Hematopoietic multipotent progenitor cell treated with erythropoietin and hydrocortisone succinate and interleukin-3 and kit ligand, for 17 days (in vitro differentiated cells): Measurements from ENCODE around the gene UBE2F.
"Not testable (repeated sequence)": the region's sequence is repeated elsewhere in the genome, so short reads cannot be mapped to it uniquely, and the experiment has no call there.

Experiments
- DNase-seq: peaks from one replicate; pipeline ENCODE4 v3.0.0-alpha.2; 2015; ENCODE audit warnings: low spot score

Gene UBE2F

GRCh38 chr2:237980087-237980486 is 13.3 kb downstream of the UBE2F start:
- DNase-seq, result no peak

GRCh38 chr2:237980751-237981150 is 13.9 kb downstream of the UBE2F start:
- no peak for DNase-seq

- not testable (repeated sequence) for DNase-seq
Measured at GRCh38 chr2:237981621-237982020, 14.8 kb downstream of the UBE2F start.

- DNase-seq, result no peak
Measured at GRCh38 chr2:237982039-237982725, 15.4 kb downstream of the UBE2F start.

GRCh38 chr2:237983922-237984321 is 17.1 kb downstream of the UBE2F start:
- no peak for DNase-seq

GRCh38 chr2:237987268-237987667 is 20.5 kb downstream of the UBE2F start:
- no peak for DNase-seq

- DNase-seq, result no peak
Measured at GRCh38 chr2:237993701-237994100, 26.9 kb downstream of the UBE2F start.

- DNase-seq, result peak; percentile 34
Measured at GRCh38 chr2:237995036-237995435, 28.2 kb downstream of the UBE2F start.

GRCh38 chr2:237996021-237996593 is 29.3 kb downstream of the UBE2F start:
- no peak for DNase-seq

GRCh38 chr2:237997521-237997920 is 30.7 kb downstream of the UBE2F start:
- no peak for DNase-seq

- no peak for DNase-seq
Measured at GRCh38 chr2:237998530-237998929, 31.7 kb downstream of the UBE2F start.

GRCh38 chr2:238003234-238004031 is 36.6 kb downstream of the UBE2F start:
- DNase-seq, result no peak

GRCh38 chr2:238004077-238004830 is 37.4 kb downstream of the UBE2F start:
- DNase-seq, result no peak

- no peak for DNase-seq
Measured at GRCh38 chr2:238005528-238005927, 38.7 kb downstream of the UBE2F start.

- no peak for DNase-seq
Measured at GRCh38 chr2:238006510-238006909, 39.7 kb downstream of the UBE2F start.

GRCh38 chr2:238007924-238008323 is 41.1 kb downstream of the UBE2F start:
- no peak for DNase-seq

GRCh38 chr2:238009563-238009962 is 42.7 kb downstream of the UBE2F start:
- no peak for DNase-seq

GRCh38 chr2:238010572-238010971 is 43.8 kb downstream of the UBE2F start:
- DNase-seq, result no peak

- DNase-seq, result no peak
Measured at GRCh38 chr2:238013806-238014205, 47.0 kb downstream of the UBE2F start.

- peak; percentile 22 for DNase-seq
Measured at GRCh38 chr2:238015705-238016104, 48.9 kb downstream of the UBE2F start.

GRCh38 chr2:238016526-238016925 is 49.7 kb downstream of the UBE2F start:
- DNase-seq, result no peak

- DNase-seq, result no peak
Measured at GRCh38 chr2:238019962-238020361, 53.1 kb downstream of the UBE2F start.
